Progenitor cell of endocrine pancreas (in vitro differentiated cells): ENCODE data around the gene OR4N5. TPM values are rescaled to one million over a fixed set of nuclear protein-coding genes. Genes with fewer than 3 reads are reported as not detected.
"Not testable (repeated sequence)": the region's sequence is repeated elsewhere in the genome, so short reads cannot be mapped to it uniquely, and the experiment has no call there.

Experiments used
- DNase-seq: peaks from one replicate; pipeline ENCODE4 v3.0.0; 2021; ENCODE audit warnings: low spot score; ENCODE audit not compliant: unreplicated experiment
- H3K27ac Mint-ChIP-seq: 2 replicates; pipeline ENCODE4 v1.8.0; 2021; ENCODE audit warnings: mild to moderate bottlenecking, moderate library complexity, mixed read lengths
- H3K27me3 Mint-ChIP-seq: 2 replicates; pipeline ENCODE4 v1.8.0; 2021; ENCODE audit warnings: mixed read lengths
- H3K36me3 Mint-ChIP-seq: 2 replicates; pipeline ENCODE4 v1.8.0; 2022; ENCODE audit warnings: mixed read lengths; ENCODE audit not compliant: insufficient read depth
- H3K4me1 Mint-ChIP-seq: 2 replicates; pipeline ENCODE4 v1.8.0; 2021; ENCODE audit warnings: low read depth, mixed read lengths
- H3K4me3 Mint-ChIP-seq: 2 replicates; pipeline ENCODE4 v1.8.0; 2021; ENCODE audit warnings: low read depth, mild to moderate bottlenecking, moderate library complexity, mixed read lengths
- H3K9me3 Mint-ChIP-seq: 2 replicates; pipeline ENCODE4 v1.8.0; 2021; ENCODE audit warnings: low read depth, mixed read lengths
- total RNA-seq: library from RNA; stranded (reverse); gene quantifications from 2 replicates; pipeline ENCODE4 v1.2.1, GENCODE V29; 2021
- TF ChIP-seq, protein P1 (sequence below): fragments of 200-600 bp; sonication (generic); IDR thresholded peaks from one replicate; pipeline ENCODE4 v1.5.0; 2021; ENCODE audit warnings: antibody characterized with exemption, mild to moderate bottlenecking; ENCODE audit not compliant: unreplicated experiment

The OR4N5 gene
- total RNA-seq, 1 donor from 2014 or later = not detected

DNA sequence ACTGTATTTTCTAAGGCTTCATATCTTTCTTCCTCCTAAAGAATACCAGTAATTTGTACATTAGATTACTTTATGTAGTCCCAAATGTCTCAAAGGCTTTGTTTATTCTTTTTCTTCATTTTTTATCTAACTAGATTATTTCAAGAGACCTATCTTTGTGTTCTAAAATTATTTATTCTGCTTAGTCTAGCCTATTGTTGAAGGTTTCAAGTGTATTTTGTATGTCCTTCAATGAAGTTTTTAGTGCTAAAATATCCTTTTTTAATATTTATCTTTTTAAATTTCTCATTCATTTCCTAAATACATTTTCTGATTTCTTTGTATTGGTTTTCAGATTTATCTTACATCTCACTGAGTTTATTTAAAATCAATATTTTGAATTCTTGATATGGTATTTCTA, 25.8 kb downstream of the OR4N5 start:
- H3K27ac Mint-ChIP-seq = no peak overlapping the region
- no peaks in the 10 kb centered on the region for H3K27me3 Mint-ChIP-seq
- H3K4me3 Mint-ChIP-seq = no peak overlapping the region
- DNase-seq = no peak
- H3K9me3 Mint-ChIP-seq = peaks cover 59% of the 10 kb centered on the region
- TF ChIP-seq, protein P1, sequence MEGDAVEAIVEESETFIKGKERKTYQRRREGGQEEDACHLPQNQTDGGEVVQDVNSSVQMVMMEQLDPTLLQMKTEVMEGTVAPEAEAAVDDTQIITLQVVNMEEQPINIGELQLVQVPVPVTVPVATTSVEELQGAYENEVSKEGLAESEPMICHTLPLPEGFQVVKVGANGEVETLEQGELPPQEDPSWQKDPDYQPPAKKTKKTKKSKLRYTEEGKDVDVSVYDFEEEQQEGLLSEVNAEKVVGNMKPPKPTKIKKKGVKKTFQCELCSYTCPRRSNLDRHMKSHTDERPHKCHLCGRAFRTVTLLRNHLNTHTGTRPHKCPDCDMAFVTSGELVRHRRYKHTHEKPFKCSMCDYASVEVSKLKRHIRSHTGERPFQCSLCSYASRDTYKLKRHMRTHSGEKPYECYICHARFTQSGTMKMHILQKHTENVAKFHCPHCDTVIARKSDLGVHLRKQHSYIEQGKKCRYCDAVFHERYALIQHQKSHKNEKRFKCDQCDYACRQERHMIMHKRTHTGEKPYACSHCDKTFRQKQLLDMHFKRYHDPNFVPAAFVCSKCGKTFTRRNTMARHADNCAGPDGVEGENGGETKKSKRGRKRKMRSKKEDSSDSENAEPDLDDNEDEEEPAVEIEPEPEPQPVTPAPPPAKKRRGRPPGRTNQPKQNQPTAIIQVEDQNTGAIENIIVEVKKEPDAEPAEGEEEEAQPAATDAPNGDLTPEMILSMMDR = no peak
- no peaks in the 10 kb centered on the region for H3K4me1 Mint-ChIP-seq
- no peaks in the 10 kb centered on the region for H3K36me3 Mint-ChIP-seq

DNA sequence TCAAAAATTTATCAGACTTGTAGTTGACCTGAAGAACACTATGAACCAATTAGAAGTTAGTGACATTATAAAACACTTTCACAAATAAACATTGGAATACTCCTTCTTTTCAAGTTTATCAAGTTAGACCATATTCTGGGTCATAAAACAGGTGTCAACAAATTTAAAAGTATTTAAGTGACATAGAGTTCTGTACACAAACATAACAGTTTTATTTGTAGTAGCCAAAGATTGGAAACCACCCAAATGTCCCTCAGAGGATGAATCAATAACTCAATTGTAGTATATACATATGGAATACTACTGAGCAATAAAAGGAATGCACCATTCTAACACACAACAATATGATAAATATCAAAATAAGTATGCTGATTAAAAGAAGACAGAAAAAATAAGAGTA, 28.5 kb downstream of the OR4N5 start:
- Mint-ChIP-seq H3K27me3 (no peaks in the 10 kb centered on the region), H3K4me1 (no peaks in the 10 kb centered on the region), H3K27ac (no peak overlapping the region), H3K9me3 (peaks cover 47% of the 10 kb centered on the region), H3K4me3 (no peak overlapping the region), H3K36me3 (no peaks in the 10 kb centered on the region)
- TF ChIP-seq, protein P1 = no peak
- no peak for DNase-seq

DNA sequence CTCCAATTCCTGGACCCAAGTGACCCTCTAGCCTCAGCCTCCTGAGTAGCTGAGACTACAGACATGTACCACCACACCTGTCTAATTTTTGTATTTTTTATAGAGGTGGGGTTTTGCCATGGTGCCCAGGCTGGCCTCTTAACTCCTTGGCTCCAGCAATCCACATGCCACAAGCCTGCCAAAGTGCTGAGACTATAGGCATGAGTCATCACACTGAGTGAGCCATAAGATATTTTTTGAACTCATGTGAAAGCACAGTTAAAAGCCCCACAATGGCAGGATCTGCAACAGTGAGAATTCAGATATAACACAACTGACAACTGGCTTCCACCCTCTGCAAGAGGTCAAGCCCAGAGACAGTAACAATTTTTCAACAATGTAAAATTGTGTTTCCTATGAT, 31.2 kb downstream of the OR4N5 start:
- H3K36me3 Mint-ChIP-seq, H3K27me3 Mint-ChIP-seq, H3K27ac Mint-ChIP-seq, H3K4me1 Mint-ChIP-seq, H3K4me3 Mint-ChIP-seq, DNase-seq: not testable (repeated sequence)
- H3K9me3 Mint-ChIP-seq = peaks cover 33% of the 10 kb centered on the region

DNA sequence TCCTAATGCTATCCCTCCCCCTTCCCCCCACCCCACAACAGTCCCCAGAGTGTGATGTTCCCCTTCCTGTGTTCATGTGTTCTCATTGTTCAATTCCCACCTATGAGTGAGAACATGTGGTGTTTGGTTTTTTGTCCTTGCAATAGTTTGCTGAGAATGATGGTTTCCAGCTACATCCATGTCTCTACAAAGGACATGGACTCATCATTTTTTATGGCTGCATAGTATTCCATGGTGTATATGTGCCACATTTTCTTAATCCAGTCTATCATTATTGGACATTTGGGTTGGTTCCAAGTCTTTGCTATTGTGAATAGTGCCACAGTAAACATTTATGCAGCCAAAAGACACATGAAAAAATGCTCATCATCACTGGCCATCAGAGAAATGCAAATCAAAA, 35.6 kb downstream of the OR4N5 start:
- H3K9me3 Mint-ChIP-seq = peaks cover 38% of the 10 kb centered on the region
- not testable (repeated sequence) for H3K27ac Mint-ChIP-seq, H3K36me3 Mint-ChIP-seq, H3K4me1 Mint-ChIP-seq, H3K27me3 Mint-ChIP-seq, DNase-seq, H3K4me3 Mint-ChIP-seq

DNA sequence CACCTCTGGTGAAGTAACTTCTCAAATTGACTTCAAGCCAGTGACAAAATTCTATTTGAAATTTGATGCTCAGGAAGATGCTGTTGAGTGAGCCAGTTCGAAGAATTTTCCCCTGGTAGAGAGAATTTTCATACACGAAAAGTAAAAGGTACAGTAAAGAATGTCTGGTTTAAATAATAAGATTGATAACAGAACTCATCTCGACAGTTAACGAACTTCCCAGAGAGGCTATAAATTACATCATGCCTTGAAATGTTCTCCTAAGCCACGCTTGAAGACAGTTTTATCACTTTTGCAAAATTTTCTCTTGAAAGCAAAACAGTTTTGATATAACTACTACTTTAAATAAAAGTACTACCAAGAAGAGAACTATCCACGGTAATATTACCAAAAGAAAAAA, 37.7 kb downstream of the OR4N5 start:
- H3K4me1 Mint-ChIP-seq = no peaks in the 10 kb centered on the region
- H3K27ac Mint-ChIP-seq = no peak overlapping the region
- H3K36me3 Mint-ChIP-seq = no peaks in the 10 kb centered on the region
- peaks cover 43% of the 10 kb centered on the region for H3K9me3 Mint-ChIP-seq
- H3K27me3 Mint-ChIP-seq = no peaks in the 10 kb centered on the region
- no peak for DNase-seq
- TF ChIP-seq, protein P1 = no peak
- no peak overlapping the region for H3K4me3 Mint-ChIP-seq

DNA sequence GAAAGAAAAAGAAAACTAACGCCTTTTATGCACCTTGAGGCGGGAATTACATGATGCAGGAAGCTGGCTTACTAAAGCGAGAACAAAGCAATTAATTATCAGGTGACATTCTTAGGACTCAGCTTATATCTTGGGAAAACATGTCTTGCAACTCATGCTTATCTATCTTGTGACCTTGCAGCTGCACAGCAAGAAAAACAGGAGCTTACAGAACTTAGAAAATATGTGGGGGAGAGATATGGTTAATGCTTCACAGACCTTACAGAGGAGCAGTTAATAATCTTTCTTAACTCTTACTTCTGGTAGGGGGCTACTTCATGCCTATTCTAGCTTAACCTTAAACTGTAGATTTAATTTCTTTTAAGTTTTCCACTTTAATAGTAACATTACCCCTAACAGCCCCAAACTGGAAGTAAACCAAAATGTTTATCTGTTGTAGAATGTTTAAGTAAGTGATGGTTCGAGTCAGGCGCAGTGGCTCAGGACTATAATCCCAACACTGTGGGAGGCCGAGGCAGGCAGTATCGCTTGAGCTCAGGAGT, 38.9 kb downstream of the OR4N5 start:
- Mint-ChIP-seq H3K4me1 (no peaks in the 10 kb centered on the region), H3K4me3 (no peak overlapping the region), H3K9me3 (peaks cover 54% of the 10 kb centered on the region), H3K36me3 (no peaks in the 10 kb centered on the region), H3K27me3 (no peaks in the 10 kb centered on the region), H3K27ac (no peak overlapping the region)
- TF ChIP-seq, protein P1 = no peak
- DNase-seq = no peak
